ENCODE data around the gene NSG1. TPM values are rescaled to one million over a fixed set of nuclear protein-coding genes. Genes with fewer than 3 reads are reported as not detected.

Gene NSG1
- total and polyA plus RNA-seq, 9 of the 15 experiments (the other 6 are each of a cell fraction or from before 2014, with no cell fraction given): not detected

DNA sequence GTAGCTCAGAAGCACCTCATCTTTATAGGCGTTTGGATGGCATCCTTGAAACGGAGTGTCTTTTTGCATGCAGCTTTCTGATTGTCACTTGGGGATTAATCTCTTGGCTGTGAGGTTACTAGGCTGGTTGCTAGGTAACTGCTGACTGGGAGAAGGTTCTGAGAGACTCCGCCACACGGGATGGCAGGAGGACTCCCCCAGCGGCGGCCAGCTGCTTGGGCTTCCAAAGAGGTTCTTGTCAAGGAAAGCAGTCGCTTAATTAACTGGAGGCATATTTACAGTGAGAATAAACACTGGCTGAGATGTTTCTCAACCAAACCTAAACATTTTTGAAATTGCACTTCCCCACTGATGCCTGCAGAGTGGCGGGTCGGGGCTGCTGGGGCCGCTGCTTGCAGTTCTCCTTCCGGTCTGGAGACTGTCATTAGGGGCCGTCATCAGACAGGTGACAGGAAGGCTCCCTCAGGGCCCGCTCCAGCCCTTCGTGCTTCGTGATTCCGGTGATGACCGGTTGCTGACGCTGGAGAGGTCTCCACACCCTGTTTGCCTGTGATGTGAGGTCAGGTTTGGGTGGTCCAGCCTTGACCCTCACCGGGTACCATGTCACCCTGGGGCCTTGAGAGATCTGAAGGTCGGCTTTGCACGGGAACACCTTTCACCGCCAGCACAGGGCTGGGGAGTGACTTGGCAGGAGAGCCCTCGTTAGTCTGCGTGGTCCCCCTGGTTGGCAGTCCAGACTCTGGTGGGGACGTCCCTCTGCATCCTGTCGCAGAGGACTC is 9.1 kb downstream of the NSG1 start:
- in situ Hi-C loops (cut with MboI): no loop called here
- Histone ChIP-seq H2AFZ (ENCODE audit: low read depth, low read length) (no peak overlapping the region), H3K9me3 (replicated peaks; ENCODE audit: control insufficient read depth, insufficient read depth, low read depth, low read length) (no peaks in the 10 kb centered on the region), H3K9ac (ENCODE audit: insufficient read depth in 1 of 2, low read depth in 2 of 2, low read length in 2 of 2) (no peak overlapping the region), H3K27me3 (ENCODE audit: control insufficient read depth in 2 of 2, insufficient read depth in 2 of 2, low read length in 2 of 2) (peaks cover 16 to 66% of the 10 kb centered on the region in 2 experiments), H3K4me2 (ENCODE audit: insufficient read depth, low read length) (no peak overlapping the region), H3K79me2 (ENCODE audit: control insufficient read depth, insufficient read depth, low read length) (no peaks in the 10 kb centered on the region), H3K9me1 (ENCODE audit: control insufficient read depth, insufficient read depth, low read length) (no peaks in the 10 kb centered on the region), H3K4me1 (replicated peaks in 1 of 2; ENCODE audit: control insufficient read depth in 2 of 2, insufficient read depth in 2 of 2, low read length in 2 of 2) (0 out of 5 replicates have a peak, but pooled peaks cover 0 to 8% of the 10 kb centered on the region in 2 experiments), H4K20me1 (replicated peaks; ENCODE audit: control insufficient read depth, insufficient read depth, low read length) (0 out of 2 replicates have a peak, but pooled peaks cover 8% of the 10 kb centered on the region), H3K4me3 (no peak overlapping the region), H3K36me3 (ENCODE audit: control insufficient read depth, insufficient read depth, low read length) (no peaks in the 10 kb centered on the region), H3K27ac (ENCODE audit: extremely low read depth, low read depth, low read length) (no peak overlapping the region)
- no peak for FAIRE-seq
- ChIA-PET CTCF (ENCODE audit: low intra/inter-chr PET ratio) (no interaction called here), POLR2A (interaction anchor here (0.5 to 1.4 kb wide), 5 partner anchors 10 to 719 kb away, joined by 3 to 4 read pairs (median 3); no protein-coding TSS in a partner anchor)
- BruUV-seq (replicated peaks): no TSS peak
- 2% methylated on average over 26 of the region's 26 CpGs for WGBS (ENCODE audit: insufficient coverage, low coverage, missing lambda C conversion rate)
- TF ChIP-seq, protein P1, sequence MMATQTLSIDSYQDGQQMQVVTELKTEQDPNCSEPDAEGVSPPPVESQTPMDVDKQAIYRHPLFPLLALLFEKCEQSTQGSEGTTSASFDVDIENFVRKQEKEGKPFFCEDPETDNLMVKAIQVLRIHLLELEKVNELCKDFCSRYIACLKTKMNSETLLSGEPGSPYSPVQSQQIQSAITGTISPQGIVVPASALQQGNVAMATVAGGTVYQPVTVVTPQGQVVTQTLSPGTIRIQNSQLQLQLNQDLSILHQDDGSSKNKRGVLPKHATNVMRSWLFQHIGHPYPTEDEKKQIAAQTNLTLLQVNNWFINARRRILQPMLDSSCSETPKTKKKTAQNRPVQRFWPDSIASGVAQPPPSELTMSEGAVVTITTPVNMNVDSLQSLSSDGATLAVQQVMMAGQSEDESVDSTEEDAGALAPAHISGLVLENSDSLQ (IDR thresholded peaks at IDR 0.05): peak; percentile 14; the same call in 1 of the 2 replicates
- TF ChIP-seq GABPA (tag; conservative IDR thresholded peaks at IDR 0.05; ENCODE audit: low read depth) (peak; percentile 26; the same call in 1 of the 2 replicates), MXI1 (IDR thresholded peaks at IDR 0.05; ENCODE audit: low read depth, low read length) (no peak), ZNF507 (tag; conservative IDR thresholded peaks at IDR 0.05) (no peak), RFX5 (IDR thresholded peaks at IDR 0.05; ENCODE audit: low read depth, low read length) (peak; percentile 84), MYNN (IDR thresholded peaks at IDR 0.05) (peak; percentile 90), MYNN (CRISPR knock-in tag; IDR thresholded peaks at IDR 0.05) (no peak), RFX1 (IDR thresholded peaks at IDR 0.05) (peak; percentile 86), POLR2AphosphoS5 (IDR thresholded peaks at IDR 0.05; ENCODE audit: control insufficient read depth, insufficient read depth, low read depth, low read length) (no peak)
- peak in 2 of 4 experiments; percentile 26 to 37 for DNase-seq (ENCODE audit: extremely low read depth in 1 of 4, low spot score in 3 of 4)
- ATAC-seq: peak; percentile 73
- intact Hi-C loops (cut with micrococcal nuclease): no loop called here
